KOPT-K1 (cell line): Measurements from ENCODE around the gene MEIS1.

ENCODE experiments used
- H3K27ac ChIP-seq: fragments of 200-600 bp; sonication (generic); 2 replicates; pipeline ENCODE4 v1.5.1; 2016; ENCODE audit warnings: antibody characterized with exemption, mild to moderate bottlenecking, low read depth, low read length; ENCODE audit not compliant: poor library complexity, severe bottlenecking
- H3K36me3 ChIP-seq: fragments of 200-600 bp; sonication (generic); 2 replicates; pipeline ENCODE4 v1.5.1; 2017; ENCODE audit warnings: antibody characterized with exemption, mild to moderate bottlenecking, low read length, moderate library complexity; ENCODE audit not compliant: insufficient read depth
- H3K9me3 ChIP-seq: fragments of 200-600 bp; sonication (generic); 2 replicates; pipeline ENCODE4 v1.5.1; 2017; ENCODE audit warnings: antibody characterized with exemption, low read length, mild to moderate bottlenecking; ENCODE audit not compliant: insufficient read depth, poor library complexity, severe bottlenecking

Gene MEIS1

GRCh38 chr2:66496670-66497420 is 61.9 kb downstream of the MEIS1 start:
- no peak overlapping the region for H3K27ac ChIP-seq
- H3K9me3 ChIP-seq: no peaks in the 10 kb centered on the region
- H3K36me3 ChIP-seq: no peaks in the 10 kb centered on the region

DNA sequence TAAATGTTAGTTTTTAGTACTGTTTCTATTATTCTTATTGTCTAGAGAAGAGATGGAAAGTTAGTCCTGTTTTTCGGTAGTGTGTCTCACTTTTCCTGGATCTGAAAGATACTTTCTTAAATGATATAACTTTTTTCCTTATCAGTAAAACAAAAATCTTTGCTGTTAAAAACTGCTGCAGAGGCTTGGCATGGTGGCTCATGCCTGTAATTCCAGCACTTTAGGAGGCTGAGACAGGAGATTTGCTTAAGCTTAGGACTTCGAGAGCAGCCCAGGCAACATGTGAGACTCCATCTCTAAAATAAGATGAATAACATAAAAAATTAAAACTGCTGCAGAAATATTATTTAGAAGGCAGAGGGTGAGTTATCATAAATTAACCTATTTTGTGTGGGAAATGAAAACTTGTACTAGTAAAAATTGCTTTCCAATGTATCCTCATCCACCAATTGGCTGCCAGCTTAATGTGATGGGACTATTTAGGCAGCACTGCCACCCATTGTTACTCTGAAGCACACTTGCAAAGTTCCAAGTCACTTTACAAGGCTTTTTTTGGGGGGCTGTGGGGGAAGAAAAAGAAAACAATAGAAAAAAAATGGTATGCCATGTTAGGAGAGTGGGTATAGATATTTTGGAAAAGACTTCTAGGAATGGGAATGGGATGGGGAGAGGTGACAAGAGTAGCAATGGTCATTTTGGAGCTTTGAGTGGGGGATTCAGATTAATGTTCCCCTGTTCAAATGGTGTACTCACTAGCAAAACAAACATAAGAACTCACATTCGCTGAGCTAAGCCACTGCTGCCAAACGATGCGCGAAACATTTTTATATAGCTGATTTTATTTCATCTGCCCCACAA is 62.7 kb downstream of the MEIS1 start:
- H3K9me3 ChIP-seq: no peaks in the 10 kb centered on the region
- H3K36me3 ChIP-seq: no peaks in the 10 kb centered on the region
- no peak overlapping the region for H3K27ac ChIP-seq

DNA sequence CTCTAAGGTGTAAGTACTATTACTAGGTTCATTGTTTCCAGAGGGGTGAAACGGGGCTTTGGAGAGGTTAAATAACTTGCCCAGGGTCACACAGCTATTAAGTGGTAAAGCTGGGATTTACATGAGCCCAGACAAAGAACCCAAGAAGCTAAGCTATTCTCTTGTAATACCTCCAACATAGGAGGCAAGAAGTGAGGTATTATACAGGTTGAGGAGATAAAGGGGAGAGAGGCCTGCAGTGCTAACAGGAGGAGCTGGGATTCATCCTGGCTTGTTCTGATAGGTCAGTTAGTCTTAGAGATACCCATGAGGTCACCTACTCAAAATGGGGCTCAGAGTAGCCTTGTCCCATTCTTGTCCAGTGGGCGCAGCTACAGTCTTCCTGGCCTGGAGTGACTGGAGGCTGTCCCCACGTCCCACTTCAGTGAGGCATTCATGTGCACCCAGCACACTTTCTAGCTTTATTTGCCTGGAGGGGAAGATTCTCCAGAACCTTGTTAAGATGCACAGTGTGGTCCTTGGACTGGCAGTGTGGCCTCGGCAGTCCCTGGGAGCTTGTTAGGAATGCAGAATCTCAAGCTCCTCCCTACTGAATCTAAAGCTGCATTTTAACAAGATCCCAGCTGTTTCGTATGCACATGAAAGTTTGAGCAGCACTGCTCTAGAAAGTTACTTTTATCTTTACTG is 63.5 kb downstream of the MEIS1 start:
- Histone ChIP-seq H3K27ac (no peak overlapping the region), H3K9me3 (no peaks in the 10 kb centered on the region), H3K36me3 (no peaks in the 10 kb centered on the region)

GRCh38 chr2:66501267-66501666 is 66.3 kb downstream of the MEIS1 start:
- no peaks in the 10 kb centered on the region for H3K36me3 ChIP-seq
- no peak overlapping the region for H3K27ac ChIP-seq
- H3K9me3 ChIP-seq: no peaks in the 10 kb centered on the region

DNA sequence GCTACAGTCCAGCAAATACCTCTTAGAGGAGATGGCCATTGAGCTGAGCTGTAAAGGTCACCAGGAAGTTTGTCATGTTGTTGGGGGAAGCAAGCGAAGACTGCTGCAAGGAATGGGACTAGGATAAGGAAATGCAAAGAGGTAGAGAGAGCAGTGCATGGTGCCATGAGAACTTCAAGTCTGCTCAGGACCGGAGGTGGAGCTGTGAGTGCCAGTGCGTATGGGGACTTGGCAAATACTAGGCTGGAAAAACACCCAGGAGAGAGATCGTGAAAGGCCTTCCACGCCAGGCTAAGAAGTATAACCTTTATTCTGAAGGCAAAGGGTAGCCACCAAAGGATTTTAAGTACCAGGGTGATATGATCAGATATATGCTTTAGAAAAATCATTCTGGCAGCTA is 71.3 kb downstream of the MEIS1 start:
- no peak overlapping the region for H3K27ac ChIP-seq
- H3K9me3 ChIP-seq: no peaks in the 10 kb centered on the region
- no peaks in the 10 kb centered on the region for H3K36me3 ChIP-seq

DNA sequence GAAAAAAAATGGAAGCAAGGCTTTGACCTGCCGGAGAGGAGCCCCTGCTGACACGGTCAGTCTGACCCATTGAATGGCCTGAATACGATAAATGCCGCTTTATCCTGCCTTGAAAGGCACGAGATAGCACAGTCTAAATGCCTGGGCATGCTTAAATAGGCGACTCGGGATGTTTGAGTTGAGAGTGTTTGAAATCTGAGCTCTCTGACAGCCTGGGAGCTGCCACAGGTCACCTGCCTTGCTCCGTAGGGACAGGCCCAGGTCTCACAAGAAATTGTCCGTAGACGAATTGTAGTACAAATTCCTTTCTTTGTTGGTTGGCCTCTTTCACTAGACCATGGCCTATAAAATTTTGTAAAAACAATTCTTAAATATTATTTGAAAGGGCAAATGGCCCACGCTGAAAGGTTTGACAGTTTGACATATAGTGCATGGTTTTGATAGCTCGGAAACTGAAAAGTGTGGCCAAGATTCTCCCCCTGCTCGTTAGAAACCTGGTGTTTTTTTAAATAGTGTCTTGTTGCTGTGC is 72.8 kb downstream of the MEIS1 start:
- no peak overlapping the region for H3K27ac ChIP-seq
- H3K36me3 ChIP-seq: no peaks in the 10 kb centered on the region
- no peaks in the 10 kb centered on the region for H3K9me3 ChIP-seq

DNA sequence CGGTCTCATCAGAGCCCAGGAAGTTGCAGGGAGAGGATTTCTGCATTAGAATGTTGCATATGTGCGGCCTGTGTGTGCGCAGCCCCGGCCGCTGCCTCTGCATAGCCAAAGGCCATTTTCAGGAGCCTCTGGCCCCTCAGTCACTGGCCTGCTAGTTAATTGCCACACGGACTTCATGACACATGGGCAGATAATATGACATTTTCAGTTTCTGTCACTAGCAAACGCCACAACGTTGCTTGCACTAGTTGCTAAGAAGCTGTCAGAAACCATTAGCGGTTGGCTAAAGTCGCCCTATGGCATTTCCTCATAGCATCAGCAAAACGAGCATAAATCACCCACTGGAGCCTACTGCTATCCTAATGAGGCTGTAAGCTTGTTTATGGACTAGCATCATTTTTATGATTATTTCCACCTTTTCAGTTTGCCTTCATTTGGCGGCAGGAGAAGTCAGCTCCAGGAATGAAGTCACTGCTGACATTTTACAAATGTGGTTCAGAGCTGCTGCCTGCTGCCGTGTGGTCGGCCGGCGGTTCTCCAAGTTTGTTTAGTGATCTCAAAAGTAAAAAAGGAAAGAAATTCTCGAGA is 73.7 kb downstream of the MEIS1 start:
- no peaks in the 10 kb centered on the region for H3K36me3 ChIP-seq

GRCh38 chr2:66509326-66509811 is 74.4 kb downstream of the MEIS1 start:
- Histone ChIP-seq H3K27ac (no peak overlapping the region), H3K9me3 (no peaks in the 10 kb centered on the region), H3K36me3 (no peaks in the 10 kb centered on the region)

More for the DNA sequence above, 73.7 kb downstream of the MEIS1 start:
- no peak overlapping the region for H3K27ac ChIP-seq
- no peaks in the 10 kb centered on the region for H3K9me3 ChIP-seq

DNA sequence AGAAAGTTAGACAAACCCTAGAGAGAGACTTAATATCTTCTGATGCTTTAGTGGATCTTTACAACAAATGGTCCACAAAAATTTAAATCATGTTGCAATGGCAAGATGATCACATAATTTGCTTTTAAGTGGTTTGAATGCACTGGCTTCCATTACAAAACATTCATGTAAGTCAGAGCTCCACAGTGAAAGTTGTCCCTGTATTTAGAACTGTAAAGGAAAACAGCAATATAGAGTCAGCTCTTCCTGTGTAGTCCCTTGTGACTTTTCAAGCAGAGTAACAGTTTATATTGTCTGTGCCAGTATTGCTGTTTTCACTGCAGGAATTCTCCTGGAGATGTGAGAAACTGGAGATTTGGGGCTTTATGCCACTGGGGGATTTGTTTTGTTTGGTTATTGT is 77.7 kb downstream of the MEIS1 start:
- Histone ChIP-seq H3K27ac (no peak overlapping the region), H3K36me3 (no peaks in the 10 kb centered on the region), H3K9me3 (no peaks in the 10 kb centered on the region)

GRCh38 chr2:66515743-66516142 is 80.8 kb downstream of the MEIS1 start:
- H3K36me3 ChIP-seq: no peaks in the 10 kb centered on the region
- no peak overlapping the region for H3K27ac ChIP-seq
- H3K9me3 ChIP-seq: no peaks in the 10 kb centered on the region

- Histone ChIP-seq H3K36me3 (no peaks in the 10 kb centered on the region), H3K9me3 (no peaks in the 10 kb centered on the region), H3K27ac (no peak overlapping the region)
Measured at GRCh38 chr2:66516499-66516898, 81.6 kb downstream of the MEIS1 start.

DNA sequence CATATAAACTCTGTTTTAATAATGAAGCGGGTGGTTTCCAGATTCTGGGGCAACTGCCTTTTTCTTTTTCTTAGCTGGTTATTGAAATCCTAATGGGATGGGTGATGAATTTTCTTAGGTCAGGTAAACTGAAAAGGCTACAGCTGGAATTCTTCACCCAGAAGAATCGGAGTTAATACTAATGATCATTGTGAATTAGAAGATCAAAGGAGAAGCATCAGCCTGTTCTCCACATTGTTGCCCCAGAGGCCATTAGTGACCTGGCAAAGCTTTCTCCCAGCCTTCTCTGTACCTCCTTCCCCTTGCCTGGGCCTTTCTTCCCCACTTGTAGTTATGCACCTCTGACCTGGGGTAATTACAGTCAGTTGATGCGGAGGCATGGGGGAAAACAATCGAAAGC is 82.8 kb downstream of the MEIS1 start:
- no peak overlapping the region for H3K27ac ChIP-seq
- H3K36me3 ChIP-seq: no peaks in the 10 kb centered on the region
- H3K9me3 ChIP-seq: no peaks in the 10 kb centered on the region

GRCh38 chr2:66519264-66519843 is 84.4 kb downstream of the MEIS1 start:
- Histone ChIP-seq H3K9me3 (no peaks in the 10 kb centered on the region), H3K27ac (no peak overlapping the region), H3K36me3 (no peaks in the 10 kb centered on the region)

DNA sequence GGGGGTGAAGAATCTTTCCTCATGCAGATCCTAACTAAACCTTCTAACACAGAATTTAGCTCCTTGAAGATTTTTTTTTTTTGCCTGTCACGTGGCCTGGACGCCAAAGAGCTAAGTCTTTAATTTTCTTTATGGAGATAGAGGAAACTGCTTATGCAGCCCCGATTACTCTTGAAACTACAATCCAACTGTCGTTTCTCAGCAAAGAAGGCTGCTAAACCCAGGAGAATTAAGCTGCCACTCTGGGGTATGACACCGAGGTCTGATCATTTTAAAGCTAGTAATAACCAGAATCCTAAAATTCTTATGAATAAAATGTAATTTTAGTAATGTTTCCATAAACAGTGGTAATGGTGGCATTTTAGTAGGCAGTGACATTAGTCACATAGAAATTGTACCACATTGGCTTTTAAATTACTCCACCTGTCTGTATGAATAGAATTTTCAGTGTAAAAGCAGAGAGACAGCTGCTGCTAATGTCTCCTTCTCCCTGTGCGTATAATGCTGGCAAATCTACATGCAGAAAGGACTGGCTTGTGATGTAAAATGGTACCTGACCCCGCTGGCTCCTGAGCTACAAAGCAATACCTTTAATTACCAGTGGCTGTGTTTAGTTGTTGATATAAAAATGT is 86.5 kb downstream of the MEIS1 start:
- Histone ChIP-seq H3K36me3 (no peaks in the 10 kb centered on the region), H3K9me3 (no peaks in the 10 kb centered on the region), H3K27ac (no peak overlapping the region)
